Thyroid gland (tissue), 4 donors: ENCODE data around the gene BRIX1. TPM values are rescaled to one million over a fixed set of nuclear protein-coding genes. Genes with fewer than 3 reads are reported as not detected.
"Not testable (repeated sequence)": the region's sequence is repeated elsewhere in the genome, so short reads cannot be mapped to it uniquely, and the experiment has no call there.

Source experiments
- DNase-seq, 2 donors: peaks; one replicate each; pipeline ENCODE4 v3.0.0-alpha.2; 2019
- H3K27ac ChIP-seq, 3 donors: fragments of 200-600 bp; sonication (generic); 1 replicate in 2 of 3; 2 replicates in 1 of 3; pipeline ENCODE4 v1.5.1; 2016 to 2019; ENCODE audit warnings: mild to moderate bottlenecking in 1 of 3, moderate library complexity in 1 of 3
- H3K27me3 ChIP-seq: fragments of 200-600 bp; sonication (generic); one replicate; pipeline ENCODE4 v1.5.1; 2019
- H3K36me3 ChIP-seq, 2 donors: fragments of 200-600 bp; sonication (generic); one replicate each; pipeline ENCODE4 v1.5.1; 2016 to 2019
- H3K4me1 ChIP-seq, 2 donors: fragments of 200-600 bp; sonication (generic); one replicate each; pipeline ENCODE4 v1.5.1; 2017 to 2019
- H3K4me3 ChIP-seq, 3 donors: fragments of 200-600 bp; sonication (generic); replicated peaks in 1 of 3; 1 replicate in 2 of 3; 2 replicates in 1 of 3; pipeline ENCODE4 v1.5.1; 2016; ENCODE audit warnings: mild to moderate bottlenecking in 1 of 3
- H3K9me3 ChIP-seq: fragments of 200-600 bp; sonication (generic); one replicate; pipeline ENCODE4 v1.5.1; 2017
- CTCF ChIP-seq, 6 experiments: fragments of 200-600 bp in 3 of 6; fragments of 450-650 bp in 3 of 6; sonication (generic) in 3 of 6; IDR thresholded peaks; one replicate each; pipeline ENCODE4 v1.5.1; 2016 to 2019; ENCODE audit warnings: antibody characterized with exemption in 6 of 6, mild to moderate bottlenecking in 2 of 6, inconsistent platforms in 1 of 6, moderate library complexity in 1 of 6
- POLR2A ChIP-seq, 2 donors: fragments of 450-650 bp; IDR thresholded peaks; one replicate each; pipeline ENCODE4 v1.6.1; 2017; ENCODE audit warnings: antibody characterized with exemption in 2 of 2, mild to moderate bottlenecking in 2 of 2, moderate library complexity in 1 of 2
- WGBS, 2 donors: methylation state at CpG; one replicate each; pipeline ENCODE4 v1.1.5; 2017; 5-methylcytosine and 5-hydroxymethylcytosine counted together
- intact Hi-C: fragments of 100-400 bp; cut with DNase I; formaldehyde crosslinking; loops from one replicate; pipeline ENCODE4 v1.15.1; 2023
- total RNA-seq, 4 donors: library from RNA; depleted of rRNA; stranded (reverse); fragments of >200 nt; gene quantifications; one replicate each; pipeline ENCODE4 v1.2.3, GENCODE V29; 2016

The BRIX1 gene
- total RNA-seq, 4 donors from 2014 or later: 16.2 to 24.5 (median 20.8) TPM

- 50 to 70% methylated on average over 1 of the region's 1 CpG for WGBS, 2 donors
- Histone ChIP-seq H3K27me3 (no peaks in the 10 kb centered on the region), H3K9me3 (no peaks in the 10 kb centered on the region), H3K4me1 (no peaks in the 10 kb centered on the region), H3K36me3 (no peaks in the 10 kb centered on the region), H3K4me3 (no peak overlapping the region), H3K27ac (no peak overlapping the region)
- no peak for DNase-seq
- intact Hi-C loops: no loop called here
- TF ChIP-seq CTCF (IDR thresholded peaks at IDR 0.05) (no peak), POLR2A (IDR thresholded peaks at IDR 0.05) (no peak)
Observed at GRCh38 chr5:34970552-34970951, 55.0 kb downstream of the BRIX1 start.

- 90 to 93% methylated on average over 4 of the region's 4 CpGs for WGBS, 2 donors
- intact Hi-C loops, H3K27ac ChIP-seq, H3K4me3 ChIP-seq, H3K9me3 ChIP-seq, H3K36me3 ChIP-seq, DNase-seq, H3K4me1 ChIP-seq, H3K27me3 ChIP-seq: not testable (repeated sequence)
Observed at GRCh38 chr5:34971655-34972054, 56.1 kb downstream of the BRIX1 start.

Other genes starting within 250 kb of the BRIX1 start
- 1 to 10 TPM in 1 of 4 donors, under 1 TPM in 3; 0.45 to 7.1 (median 0.75) TPM for gene TTC23L, start 76.5 kb upstream of the BRIX1 start, total RNA-seq
- 10 to 100 TPM; 31.1 to 40.7 (median 37.5) TPM for gene RAD1, start 207 bp upstream of the BRIX1 start, total RNA-seq
- 10 to 100 TPM; 33.5 to 68.1 (median 48.4) TPM for gene DNAJC21, start 13.8 kb downstream of the BRIX1 start, total RNA-seq
- not detected for gene AGXT2, start 132.2 kb downstream of the BRIX1 start, total RNA-seq